ENCODE data around the gene SYNDIG1.
"Not testable (repeated sequence)": the region's sequence is repeated elsewhere in the genome, so short reads cannot be mapped to it uniquely, and the experiment has no call there.

SYNDIG1 gene

DNA sequence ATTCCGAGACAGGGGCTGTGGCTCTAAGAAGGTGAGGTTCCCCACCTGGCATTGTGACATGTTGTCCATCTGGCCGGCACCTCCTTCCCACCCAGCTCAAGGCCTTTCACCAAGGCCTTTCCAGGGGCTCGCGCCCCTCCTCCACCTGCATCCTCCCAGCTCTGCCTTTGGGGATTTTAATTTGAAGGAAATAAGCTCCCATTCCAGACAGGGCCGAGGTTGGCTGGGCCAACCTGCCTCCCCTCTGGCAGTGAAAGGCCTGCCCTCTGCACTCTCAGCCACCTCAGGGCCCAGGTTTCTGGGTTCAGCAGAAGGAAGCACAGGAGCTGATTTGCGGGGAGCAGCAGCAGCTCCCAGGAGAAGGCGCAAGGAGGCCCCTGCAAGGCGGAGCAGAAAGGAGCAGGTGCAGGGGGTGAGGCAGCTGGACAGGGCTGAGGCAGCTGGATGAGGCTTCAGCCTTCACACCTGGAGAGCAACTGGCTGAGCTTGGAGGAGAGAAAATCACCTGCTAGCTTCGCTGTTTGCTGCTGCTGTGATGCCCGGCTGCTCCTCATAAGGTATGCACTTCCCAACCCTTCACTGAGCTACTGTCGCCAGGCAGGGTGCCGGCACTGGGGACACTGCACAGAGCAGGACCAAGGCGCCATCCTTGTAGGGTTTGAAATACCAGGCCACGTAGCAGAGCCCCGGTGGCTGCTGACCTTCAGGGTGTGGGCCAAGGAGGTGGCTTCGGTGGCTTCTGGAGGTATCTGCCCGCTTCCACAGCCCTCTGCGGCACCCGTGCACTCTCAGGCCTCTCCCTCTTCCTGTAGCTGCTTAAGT is 147.0 kb downstream of the SYNDIG1 start:
- no peak for DNase-seq

GRCh38 chr20:24617080-24617432 is 147.6 kb downstream of the SYNDIG1 start:
- no peak for DNase-seq

DNA sequence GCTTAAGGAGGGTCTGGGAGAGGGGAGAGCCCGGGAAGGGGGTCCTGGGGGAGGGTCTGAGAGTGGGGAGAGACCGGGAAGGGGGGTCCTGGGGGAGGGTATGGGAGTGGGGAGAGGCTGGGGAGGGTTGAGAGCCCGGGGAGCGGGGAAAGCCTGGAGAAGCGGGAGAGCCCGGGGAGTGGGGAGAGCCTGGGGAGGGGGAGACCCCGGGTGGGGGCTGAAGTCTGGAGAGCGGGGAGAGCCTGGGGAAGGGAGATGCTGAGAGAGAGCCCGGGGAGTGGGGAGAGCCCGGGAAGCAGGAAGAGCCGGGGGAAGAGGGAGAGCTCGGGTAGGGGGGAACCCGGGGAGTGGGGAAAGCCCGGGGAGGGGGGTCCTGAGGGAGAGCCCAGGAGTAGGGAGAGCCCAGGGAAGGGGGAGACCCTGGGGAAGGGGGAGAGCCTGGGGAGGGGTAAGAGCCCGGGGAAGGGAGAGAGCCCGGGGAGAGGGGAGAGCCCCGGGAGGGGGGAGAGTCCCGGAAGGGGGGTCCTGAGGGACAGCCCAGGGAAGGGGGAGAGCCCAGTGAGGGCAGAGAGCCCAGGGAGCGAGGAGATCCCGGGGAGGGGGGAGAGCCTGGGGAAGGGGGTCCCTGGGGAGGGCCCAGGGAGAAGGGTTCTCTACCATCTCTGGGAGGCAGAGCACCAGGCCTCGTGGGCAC is 148.5 kb downstream of the SYNDIG1 start:
- DNase-seq: no peak

DNA sequence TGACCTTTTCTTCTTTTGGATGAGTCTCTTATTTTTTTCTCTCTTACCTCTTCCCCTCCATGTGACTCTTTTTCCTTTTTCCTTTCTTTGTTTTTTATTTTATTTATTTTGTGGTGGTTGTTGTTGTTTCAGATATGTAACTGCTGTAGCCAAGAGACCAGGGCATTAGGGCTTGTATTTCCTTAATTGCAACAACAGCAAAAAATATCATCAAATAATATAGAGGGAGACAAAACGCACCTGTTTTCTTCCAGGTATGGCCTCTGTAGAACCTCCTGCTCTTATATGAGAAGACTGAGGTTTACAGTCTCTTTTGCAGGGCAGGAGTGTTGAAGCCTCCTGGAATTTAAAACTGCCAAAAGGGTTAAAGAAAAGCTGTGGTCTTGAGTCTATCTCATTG is 149.3 kb downstream of the SYNDIG1 start:
- DNase-seq: no peak

DNA sequence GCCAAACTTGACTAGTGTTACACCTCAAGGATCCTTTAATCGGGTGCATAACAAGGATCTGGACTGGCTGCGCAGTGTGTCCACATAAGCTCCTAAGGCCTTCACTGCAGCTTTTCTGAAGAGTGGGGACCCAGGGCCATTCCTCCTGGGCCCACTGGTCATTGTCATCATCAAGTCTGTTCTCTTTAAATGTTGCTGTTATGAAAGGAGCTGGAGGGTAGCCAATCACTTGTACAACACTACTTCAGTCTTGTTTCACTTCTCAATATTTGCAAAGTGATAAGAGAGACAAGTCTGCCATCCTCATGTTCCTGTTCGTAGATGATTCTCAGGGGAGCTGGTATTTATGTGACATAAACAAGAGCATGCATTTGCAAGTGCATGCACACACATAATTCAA is 149.8 kb downstream of the SYNDIG1 start:
- DNase-seq: no peak

DNA sequence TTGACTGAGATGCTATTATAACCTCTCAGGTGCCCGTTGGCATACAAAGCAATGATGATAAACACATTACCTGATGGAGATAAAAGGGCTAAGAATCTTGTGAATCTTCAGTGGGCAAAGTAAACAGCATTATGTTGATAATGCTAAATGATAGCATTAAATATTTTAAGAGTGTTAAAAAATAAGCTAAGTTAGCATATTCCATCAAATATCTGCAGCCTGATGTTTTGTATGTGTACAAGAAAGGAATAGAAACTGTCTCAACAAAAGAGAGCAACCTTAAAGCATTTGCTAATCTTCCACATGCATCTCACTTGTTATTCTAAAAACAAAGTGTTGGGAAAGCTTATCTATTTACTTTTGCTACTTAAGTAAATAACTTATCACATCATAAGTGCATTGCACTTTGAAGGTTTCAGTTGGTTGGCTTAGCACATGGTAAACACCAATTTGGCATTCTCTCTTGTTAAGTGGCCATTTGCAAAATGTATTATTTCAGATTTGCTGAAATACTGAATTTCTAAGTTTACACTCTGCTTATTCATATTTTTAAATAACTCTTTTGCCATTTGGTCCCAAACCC is 151.6 kb downstream of the SYNDIG1 start:
- no peak for DNase-seq

DNA sequence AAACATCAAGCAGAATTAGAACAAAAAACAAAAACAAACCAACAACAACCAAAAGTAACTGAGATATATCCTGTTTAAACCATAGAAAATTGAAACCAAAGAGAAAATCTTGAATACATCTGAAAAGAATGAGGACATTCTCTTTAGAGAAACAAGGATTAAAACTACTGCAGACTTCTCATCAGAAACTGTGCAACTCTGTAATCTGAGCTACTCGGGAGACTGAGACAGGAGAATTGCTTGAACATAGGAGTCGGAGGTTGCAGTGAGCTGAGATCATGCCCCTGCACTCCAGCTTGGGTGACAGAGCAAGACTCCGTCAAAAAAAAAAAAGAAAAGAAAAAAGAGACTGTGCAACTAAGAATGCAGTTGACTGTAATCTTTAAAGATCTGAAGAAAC is 153.4 kb downstream of the SYNDIG1 start:
- no peak for DNase-seq

- DNase-seq: not testable (repeated sequence)
These were observed 156.7 kb downstream of the SYNDIG1 start for GRCh38 chr20:24626141-24626540.

DNA sequence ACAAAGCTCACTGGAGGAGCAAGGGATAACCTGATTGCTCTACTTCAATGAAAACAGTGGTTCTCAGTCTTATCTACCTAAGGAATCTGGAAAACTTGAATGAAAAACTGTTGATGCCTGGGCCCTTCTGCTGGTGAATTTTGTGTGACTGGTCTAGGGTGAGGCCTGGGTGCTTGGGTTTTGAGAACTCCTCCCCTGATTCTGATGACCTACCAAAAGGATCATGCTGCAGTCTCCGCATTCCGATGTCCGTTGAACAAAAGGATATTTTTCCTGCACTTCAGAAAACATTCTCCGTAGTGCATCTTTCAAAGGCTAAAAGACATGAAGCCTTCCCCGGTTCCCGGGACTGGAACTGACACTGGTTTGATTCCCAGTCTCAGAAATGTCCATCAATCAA is 157.9 kb downstream of the SYNDIG1 start:
- DNase-seq: no peak

GRCh38 chr20:24627926-24628325 is 158.5 kb downstream of the SYNDIG1 start:
- DNase-seq: no peak

GRCh38 chr20:24628985-24629384 is 159.6 kb downstream of the SYNDIG1 start:
- DNase-seq: no peak

GRCh38 chr20:24629668-24630067 is 160.2 kb downstream of the SYNDIG1 start:
- no peak for DNase-seq

- no peak for DNase-seq
These were observed 161.2 kb downstream of the SYNDIG1 start for GRCh38 chr20:24630486-24631172.

GRCh38 chr20:24631173-24631505 is 161.7 kb downstream of the SYNDIG1 start:
- no peak for DNase-seq

GRCh38 chr20:24632581-24632980 is 163.2 kb downstream of the SYNDIG1 start:
- DNase-seq: no peak

DNA sequence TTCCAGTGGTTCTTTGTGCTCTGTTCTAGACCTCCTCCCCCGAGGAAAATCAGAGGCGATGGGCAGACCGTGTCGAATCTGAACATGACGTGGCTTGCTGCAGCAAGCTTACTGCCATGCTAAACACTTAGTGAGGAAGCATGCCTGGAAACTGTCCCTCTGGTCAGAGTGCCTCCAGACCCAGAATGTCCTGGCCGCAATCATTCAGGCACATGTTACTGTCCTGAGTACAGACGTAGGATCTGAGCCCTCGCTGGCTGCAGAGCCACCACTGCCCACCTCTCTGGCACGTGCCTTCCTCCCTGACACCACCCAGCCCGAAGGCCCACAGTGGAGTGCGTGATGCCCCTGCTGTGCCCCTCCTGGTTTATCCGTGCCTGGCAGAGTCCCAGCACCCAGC is 163.6 kb downstream of the SYNDIG1 start:
- DNase-seq: no peak

- no peak for DNase-seq
These were observed 164.1 kb downstream of the SYNDIG1 start for GRCh38 chr20:24633521-24633920.

- DNase-seq: no peak
These were observed 165.4 kb downstream of the SYNDIG1 start for GRCh38 chr20:24634855-24635254.

GRCh38 chr20:24636626-24637025 is 167.2 kb downstream of the SYNDIG1 start:
- no peak for DNase-seq

DNA sequence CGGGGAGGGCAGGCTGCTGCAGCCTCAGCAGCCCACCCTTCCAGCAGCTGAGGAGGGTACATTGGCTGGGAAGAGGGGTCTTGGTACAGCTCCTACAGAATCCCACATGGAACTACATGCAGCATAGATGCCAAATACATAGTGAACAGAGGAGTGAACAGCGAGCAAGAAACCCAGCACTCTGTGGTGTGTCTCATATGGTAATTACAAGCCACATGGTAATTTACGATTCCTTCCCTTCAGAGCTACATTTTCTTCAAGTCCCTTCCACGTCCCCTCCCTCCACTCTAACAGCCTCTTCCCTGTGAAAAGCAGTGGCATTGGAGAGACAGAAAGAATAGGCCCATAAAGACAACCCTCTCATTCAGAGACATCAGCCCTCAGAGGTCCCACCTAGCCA is 167.7 kb downstream of the SYNDIG1 start:
- DNase-seq: no peak

DNA sequence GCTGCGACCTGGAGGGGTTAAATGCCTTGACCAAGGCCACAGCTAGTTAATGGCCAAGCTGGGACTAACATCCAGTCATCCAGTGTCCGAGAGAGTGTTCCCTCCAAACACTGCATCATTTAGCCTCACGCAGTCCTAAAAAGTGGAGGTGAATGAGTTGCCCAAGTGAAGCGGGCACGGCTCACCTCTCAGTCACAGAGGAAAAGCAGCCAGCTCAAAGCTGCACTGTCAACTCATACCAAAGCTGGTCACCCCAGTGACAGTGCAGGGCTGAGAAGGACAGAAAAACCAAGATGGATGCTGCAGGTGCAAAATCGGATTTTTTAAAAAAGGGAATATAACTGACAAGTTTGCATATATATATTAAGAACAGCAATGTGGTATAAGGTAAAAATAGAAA is 168.5 kb downstream of the SYNDIG1 start:
- no peak for DNase-seq

- DNase-seq: no peak
These were observed 169.4 kb downstream of the SYNDIG1 start for GRCh38 chr20:24638591-24639548.

DNA sequence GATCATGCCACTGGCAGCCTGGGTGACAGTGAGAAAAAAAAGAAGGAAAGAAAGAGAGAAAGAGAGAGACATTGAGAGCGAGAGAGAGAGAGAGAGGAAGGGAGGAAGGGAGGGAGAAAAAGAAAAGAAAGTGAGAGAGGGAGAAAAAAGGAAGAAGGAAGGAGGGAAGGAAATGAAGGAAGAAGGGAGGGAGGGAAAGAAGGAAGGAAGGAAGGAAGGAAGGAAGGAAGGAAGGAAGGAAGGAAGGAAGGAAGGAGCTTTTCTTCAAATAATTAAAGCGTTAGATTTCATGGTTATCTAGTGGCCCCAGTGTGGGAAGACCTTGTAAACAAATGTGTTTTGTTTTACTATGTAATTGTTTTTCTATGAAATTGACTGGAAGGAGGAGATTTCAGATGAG is 170.8 kb downstream of the SYNDIG1 start:
- no peak for DNase-seq
